ENCODE measurements around the gene IL32.
A peak's percentile ranks its signal among the peaks of the same experiment; 100 is the strongest.

Gene IL32

GRCh38 chr16:3065069-3065741 lies at the start of gene IL32:
Gene IL32, plus strand, starts transcription at chr16:3065640. Its CDS starts 172 bp downstream, at chr16:3065812.
- Mint-ChIP-seq H3K27me3 (no peaks in the 10 kb centered on the region), H3K27ac (peak within 1 kb of the TSS; percentile 100), H3K4me1 (peaks cover 63% of the 10 kb centered on the region), H3K36me3 (ENCODE audit: low read depth) (peaks cover 39% of the 10 kb centered on the region), H3K4me3 (peak within 1 kb of the TSS; percentile 100), H3K9me3 (no peaks in the 10 kb centered on the region)
- DNase-seq (peak; percentile 76), ATAC-seq (peak; percentile 48)

- Mint-ChIP-seq H3K36me3 (ENCODE audit: low read depth) (no peaks in the 10 kb centered on the region), H3K9me3 (no peaks in the 10 kb centered on the region), H3K27me3 (peaks cover 23% of the 10 kb centered on the region), H3K4me1 (peaks cover 21% of the 10 kb centered on the region), H3K4me3 (no peak overlapping the region), H3K27ac (no peak overlapping the region)
- DNase-seq (no peak), ATAC-seq (no peak)
Observed at GRCh38 chr16:3015865-3016521, 49.4 kb upstream of the IL32 start.

- peaks cover 33% of the 10 kb centered on the region for H3K4me1 Mint-ChIP-seq
- no peaks in the 10 kb centered on the region for H3K36me3 Mint-ChIP-seq (ENCODE audit: low read depth)
- H3K4me3 Mint-ChIP-seq = no peak overlapping the region
- peaks cover 23% of the 10 kb centered on the region for H3K27me3 Mint-ChIP-seq
- no peaks in the 10 kb centered on the region for H3K9me3 Mint-ChIP-seq
- DNase-seq (no peak), ATAC-seq (no peak)
- H3K27ac Mint-ChIP-seq = no peak overlapping the region
Observed at GRCh38 chr16:3017344-3017743, 48.1 kb upstream of the IL32 start.

GRCh38 chr16:3017794-3018506 lies 47.5 kb upstream of the IL32 start, which contains the start of gene CLDN6:
Gene CLDN6, minus strand, starts transcription at chr16:3018183. Its CDS starts 2,162 bp downstream, at chr16:3016021.
- Mint-ChIP-seq H3K27ac (no peak within 1 kb of the TSS), H3K4me3 (no peak within 1 kb of the TSS)

GRCh38 chr16:3019594-3020246 lies 45.7 kb upstream of the IL32 start:
- Mint-ChIP-seq H3K27ac (peak overlapping the region; percentile 75), H3K4me1 (peaks cover 53% of the 10 kb centered on the region), H3K9me3 (no peaks in the 10 kb centered on the region)

More at GRCh38 chr16:3017794-3018506, 47.5 kb upstream of the IL32 start, which contains the start of gene CLDN6:
- no peaks in the 10 kb centered on the region for H3K36me3 Mint-ChIP-seq (ENCODE audit: low read depth)
- H3K27me3 Mint-ChIP-seq = peaks cover 18% of the 10 kb centered on the region
- H3K4me1 Mint-ChIP-seq = peaks cover 39% of the 10 kb centered on the region
- ATAC-seq (no peak), DNase-seq (peak; percentile 63)
- H3K9me3 Mint-ChIP-seq = no peaks in the 10 kb centered on the region

GRCh38 chr16:3020247-3020603 lies 45.2 kb upstream of the IL32 start, which contains the start of gene TNFRSF12A:
Gene TNFRSF12A, plus strand, starts transcription at chr16:3020368. Its CDS starts 30 bp downstream, at chr16:3020398.
- ATAC-seq (no peak), DNase-seq (peak; percentile 76)
- Mint-ChIP-seq H3K4me1 (peaks cover 54% of the 10 kb centered on the region), H3K27ac (peak within 1 kb of the TSS; percentile 97), H3K36me3 (ENCODE audit: low read depth) (no peaks in the 10 kb centered on the region), H3K27me3 (peaks cover 11% of the 10 kb centered on the region), H3K9me3 (no peaks in the 10 kb centered on the region), H3K4me3 (peak within 1 kb of the TSS; percentile 85)

More at GRCh38 chr16:3019594-3020246, 45.7 kb upstream of the IL32 start:
- ATAC-seq = no peak
- no peak for DNase-seq
- peaks cover 11% of the 10 kb centered on the region for H3K27me3 Mint-ChIP-seq
- peak overlapping the region; percentile 85 for H3K4me3 Mint-ChIP-seq
- no peaks in the 10 kb centered on the region for H3K36me3 Mint-ChIP-seq (ENCODE audit: low read depth)

GRCh38 chr16:3020604-3021448 lies 44.6 kb upstream of the IL32 start:
- Mint-ChIP-seq H3K36me3 (ENCODE audit: low read depth) (no peaks in the 10 kb centered on the region), H3K27ac (peak overlapping the region; percentile 97), H3K4me3 (peak overlapping the region; percentile 85), H3K9me3 (no peaks in the 10 kb centered on the region), H3K27me3 (peaks cover 11% of the 10 kb centered on the region), H3K4me1 (peaks cover 55% of the 10 kb centered on the region)
- ATAC-seq = no peak
- DNase-seq = peak; percentile 65

GRCh38 chr16:3021449-3022207 lies 43.8 kb upstream of the IL32 start:
- no peaks in the 10 kb centered on the region for H3K9me3 Mint-ChIP-seq
- peak overlapping the region; percentile 85 for H3K4me3 Mint-ChIP-seq
- H3K36me3 Mint-ChIP-seq (ENCODE audit: low read depth) = peaks cover 7% of the 10 kb centered on the region
- peak overlapping the region; percentile 97 for H3K27ac Mint-ChIP-seq
- H3K27me3 Mint-ChIP-seq = peaks cover 10% of the 10 kb centered on the region
- H3K4me1 Mint-ChIP-seq = peaks cover 55% of the 10 kb centered on the region
- ATAC-seq (peak; percentile 64), DNase-seq (peak; percentile 90)

- H3K9me3 Mint-ChIP-seq = no peaks in the 10 kb centered on the region
- peaks cover 10% of the 10 kb centered on the region for H3K27me3 Mint-ChIP-seq
- peak overlapping the region; percentile 85 for H3K4me3 Mint-ChIP-seq
- ATAC-seq (peak; percentile 33), DNase-seq (peak; percentile 92)
- peaks cover 8% of the 10 kb centered on the region for H3K36me3 Mint-ChIP-seq (ENCODE audit: low read depth)
- H3K27ac Mint-ChIP-seq = peak overlapping the region; percentile 97
- H3K4me1 Mint-ChIP-seq = peaks cover 55% of the 10 kb centered on the region
Observed at GRCh38 chr16:3022208-3022683, 43.2 kb upstream of the IL32 start.

GRCh38 chr16:3022684-3023414 lies 42.6 kb upstream of the IL32 start:
- H3K27ac Mint-ChIP-seq = peak overlapping the region; percentile 97
- H3K27me3 Mint-ChIP-seq = peaks cover 10% of the 10 kb centered on the region
- peak overlapping the region; percentile 85 for H3K4me3 Mint-ChIP-seq
- peaks cover 8% of the 10 kb centered on the region for H3K36me3 Mint-ChIP-seq (ENCODE audit: low read depth)
- H3K4me1 Mint-ChIP-seq = peaks cover 56% of the 10 kb centered on the region
- ATAC-seq (no peak), DNase-seq (peak; percentile 40)
- no peaks in the 10 kb centered on the region for H3K9me3 Mint-ChIP-seq

- no peak for DNase-seq
Observed at GRCh38 chr16:3023415-3023668, 42.1 kb upstream of the IL32 start.

GRCh38 chr16:3023669-3024478 lies 41.6 kb upstream of the IL32 start, which contains the start of the genes HCFC1R1 and THOC6:
Gene HCFC1R1, minus strand, starts transcription at chr16:3023942. Its CDS starts 1 bp downstream, at chr16:3023941.
Gene THOC6, plus strand, starts transcription at chr16:3024035. Its CDS starts 292 bp downstream, at chr16:3024327.
- peak; percentile 95 for DNase-seq
- peaks cover 8% of the 10 kb centered on the region for H3K36me3 Mint-ChIP-seq (ENCODE audit: low read depth)
- H3K4me1 Mint-ChIP-seq = peaks cover 53% of the 10 kb centered on the region
- H3K27me3 Mint-ChIP-seq = peaks cover 6% of the 10 kb centered on the region
- peak within 1 kb of the TSS; percentile 85 for H3K4me3 Mint-ChIP-seq
- peak; percentile 75 for ATAC-seq
- H3K27ac Mint-ChIP-seq = peak within 1 kb of the TSS; percentile 97
- H3K9me3 Mint-ChIP-seq = no peaks in the 10 kb centered on the region

More at GRCh38 chr16:3023415-3023668, 42.1 kb upstream of the IL32 start:
- peaks cover 8% of the 10 kb centered on the region for H3K36me3 Mint-ChIP-seq (ENCODE audit: low read depth)
- peak overlapping the region; percentile 97 for H3K27ac Mint-ChIP-seq
- ATAC-seq = no peak
- peak overlapping the region; percentile 85 for H3K4me3 Mint-ChIP-seq
- peaks cover 8% of the 10 kb centered on the region for H3K27me3 Mint-ChIP-seq
- no peaks in the 10 kb centered on the region for H3K9me3 Mint-ChIP-seq
- H3K4me1 Mint-ChIP-seq = peaks cover 55% of the 10 kb centered on the region
